SK-N-SH (cell line): ENCODE results near the gene MB21D2.

Experiments
- CTCF ChIP-seq: fragments of 200-600 bp; sonication (generic); IDR thresholded peaks from 2 replicates; pipeline ENCODE4 v1.6.1; 2017; ENCODE audit warnings: antibody characterized with exemption, mild to moderate bottlenecking, moderate library complexity
- EP300 ChIP-seq, 2 experiments: IDR thresholded peaks; 2 replicates each; pipeline versions ENCODE4 v1.4.0 to v1.6.1; 2012; ENCODE audit warnings: borderline replicate concordance in 1 of 2, low read depth in 1 of 2, low read length in 1 of 2
- JUND ChIP-seq: IDR thresholded peaks from 2 replicates; pipeline ENCODE4 v1.4.0; 2012
- MAX ChIP-seq: IDR thresholded peaks from 2 replicates; pipeline ENCODE4 v1.4.0; 2012; ENCODE audit warnings: low read depth
- MEF2A ChIP-seq: IDR thresholded peaks from 2 replicates; pipeline ENCODE4 v1.4.0; 2012; ENCODE audit warnings: low read depth, borderline replicate concordance
- POLR2AphosphoS5 ChIP-seq: IDR thresholded peaks from 2 replicates; pipeline ENCODE4 v1.6.1; 2012; ENCODE audit warnings: low read depth, low read length
- REST ChIP-seq: IDR thresholded peaks from 2 replicates; pipeline ENCODE4 v1.6.1; 2012; ENCODE audit warnings: mild to moderate bottlenecking, low read depth, low read length, moderate library complexity
- RFX5 ChIP-seq: IDR thresholded peaks from 2 replicates; pipeline ENCODE4 v1.6.1; 2012; ENCODE audit warnings: mild to moderate bottlenecking, improper control_type of control experiment, low read length
- TAF1 ChIP-seq: IDR thresholded peaks from 2 replicates; pipeline ENCODE4 v1.6.1; 2012; ENCODE audit warnings: low read depth, mild to moderate bottlenecking, low read length, moderate library complexity, borderline replicate concordance

GRCh38 chr3:192930577-192930976 is 12.9 kb upstream of the MB21D2 start:
- TF ChIP-seq CTCF (no peak), EP300 (IDR thresholded peaks at IDR 0.05; ENCODE audit: borderline replicate concordance in 1 of 2, low read depth in 1 of 2, low read length in 1 of 2) (no peak), POLR2AphosphoS5 (no peak), TAF1 (no peak), RFX5 (no peak), MEF2A (no peak), MAX (no peak), REST (no peak), JUND (no peak)
